Heart left ventricle (tissue), 13 donors: ENCODE results near the gene MARK3.

ENCODE experiments used
- CTCF ChIP-seq, 12 donors: fragments of 200-600 bp; sonication (generic) in 4 of 12; IDR thresholded peaks; one replicate each; pipeline versions ENCODE4 v1.5.0 to v1.8.0; 2018 to 2022; ENCODE audit warnings: antibody characterized with exemption in 12 of 12, mild to moderate bottlenecking in 5 of 12
- POLR2A ChIP-seq, 2 donors: fragments of 450-650 bp; IDR thresholded peaks; one replicate each; pipeline ENCODE4 v1.6.1; 2017; ENCODE audit warnings: antibody characterized with exemption in 2 of 2, mild to moderate bottlenecking in 2 of 2, moderate library complexity in 2 of 2
- donor health status: ischemic (EF 13 %, LVEDD 7.1; RV severe dilation, severe dysfunction).
- donor health status: DM: no; HTN: yes; CAD: no.
- donor health status: DM: no; HTN: no; CAD: no.
- donor health status: ischemic (EF 25% LVEDD 6.9; RV normal size, moderate dysfunction).
- donor health status: ischemic (EF 25% LVEDD 5.7; RV mildly dilated, moderate dysfunction).
- donor health status: ischemic (EF 35%, LVEDD 5.7; RV mildly dilated, moderate dysfunction).
- donor health status: nonischemic (EF 11% LVEDD 7.7; RV severe dilation, severe dysfunction).
- donor health status: DM: yes; HTN: yes; CAD: no.
- donor health status: PGD.
- donor health status: ischemic (EF 29% LVEDD 5.4; RV normal size, mild dysfunction).
- donor health status: nonischemic (EF 23%, LVEDD 6.1; RV moderate dilation, normal function).

DNA sequence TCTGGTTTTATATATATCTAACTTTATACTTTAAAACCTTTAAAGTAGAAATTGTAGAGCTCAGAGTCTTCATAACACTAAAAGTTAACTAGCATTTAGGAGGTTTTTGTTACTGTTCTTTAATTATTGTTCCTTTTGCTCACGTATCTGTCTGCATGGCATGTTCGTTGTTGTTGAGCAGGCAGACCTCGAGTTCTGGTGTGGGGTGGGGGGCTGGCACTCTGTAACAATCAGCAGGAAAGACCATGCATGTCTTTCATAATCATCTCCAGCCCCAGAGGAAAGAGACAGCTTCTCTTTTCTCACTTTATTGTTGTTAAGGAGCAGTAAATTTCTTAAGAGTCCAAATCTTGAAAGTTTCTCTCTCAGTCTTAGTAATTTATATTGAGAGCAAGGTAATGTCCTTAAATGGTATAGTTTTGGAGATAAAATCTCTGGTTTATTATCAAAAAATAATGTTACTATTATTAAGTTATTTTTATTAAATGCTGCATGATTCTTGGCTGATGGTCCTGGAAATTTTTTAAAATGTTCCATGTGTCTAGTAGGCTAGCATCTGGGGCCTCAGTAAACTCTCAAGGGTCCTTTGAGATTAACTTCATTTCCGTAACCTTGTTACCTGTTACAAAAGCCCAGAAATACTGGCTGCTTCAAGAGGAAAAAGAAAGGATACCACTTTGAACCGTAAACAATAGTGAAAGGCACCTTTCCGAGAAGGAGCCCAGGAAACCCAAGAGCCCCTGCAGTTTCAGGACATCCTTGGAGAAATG lies 107.1 kb downstream of the MARK3 start:
- TF ChIP-seq CTCF (IDR thresholded peaks at IDR 0.05) (no peak), POLR2A (IDR thresholded peaks at IDR 0.05) (no peak)
